Retina (tissue), 1 donor: Measurements from ENCODE around the gene DAPK1.
"Not testable (repeated sequence)": the region's sequence is repeated elsewhere in the genome, so short reads cannot be mapped to it uniquely, and the experiment has no call there.

Source experiments
- DNase-seq: peaks from one replicate; pipeline ENCODE4 v3.0.0-alpha.2; 2016

The DAPK1 gene

GRCh38 chr9:87718852-87719612 is 221.4 kb downstream of the DAPK1 start:
- DNase-seq = no peak

GRCh38 chr9:87720173-87720572 is 222.5 kb downstream of the DAPK1 start:
- no peak for DNase-seq

GRCh38 chr9:87722393-87723088 is 224.9 kb downstream of the DAPK1 start:
- no peak for DNase-seq

GRCh38 chr9:87725356-87725899 is 227.8 kb downstream of the DAPK1 start:
- DNase-seq = no peak

GRCh38 chr9:87725900-87726709 is 228.4 kb downstream of the DAPK1 start, which contains the start of gene CTSL:
Gene CTSL (plus strand): TSS chr9:87726119. CDS start chr9:87727604, 1,485 bp downstream.
- DNase-seq = peak; percentile 94

GRCh38 chr9:87729246-87729645 is 231.6 kb downstream of the DAPK1 start:
- no peak for DNase-seq

- DNase-seq = no peak
Measured at GRCh38 chr9:87731321-87731720, 233.7 kb downstream of the DAPK1 start.

GRCh38 chr9:87732344-87732743 is 234.7 kb downstream of the DAPK1 start:
- DNase-seq = no peak

GRCh38 chr9:87732756-87733155 is 235.1 kb downstream of the DAPK1 start:
- no peak for DNase-seq

GRCh38 chr9:87733273-87734052 is 235.8 kb downstream of the DAPK1 start:
- DNase-seq = no peak

- no peak for DNase-seq
Measured at GRCh38 chr9:87734106-87734505, 236.4 kb downstream of the DAPK1 start.

GRCh38 chr9:87739546-87739945 is 241.9 kb downstream of the DAPK1 start:
- no peak for DNase-seq

- DNase-seq = no peak
Measured at GRCh38 chr9:87740209-87740608, 242.5 kb downstream of the DAPK1 start.

GRCh38 chr9:87741326-87741725 is 243.7 kb downstream of the DAPK1 start:
- no peak for DNase-seq

- DNase-seq = no peak
Measured at GRCh38 chr9:87741891-87742290, 244.2 kb downstream of the DAPK1 start.

- DNase-seq = no peak
Measured at GRCh38 chr9:87742813-87743428, 245.3 kb downstream of the DAPK1 start.

GRCh38 chr9:87744247-87744646 is 246.6 kb downstream of the DAPK1 start:
- DNase-seq = not testable (repeated sequence)

GRCh38 chr9:87746186-87746585 is 248.5 kb downstream of the DAPK1 start:
- no peak for DNase-seq

GRCh38 chr9:87748881-87749280 is 251.2 kb downstream of the DAPK1 start:
- no peak for DNase-seq

- no peak for DNase-seq
Measured at GRCh38 chr9:87749335-87750035, 251.8 kb downstream of the DAPK1 start.

GRCh38 chr9:87750726-87751125 is 253.1 kb downstream of the DAPK1 start:
- DNase-seq = no peak
